LHCN-M2 (cell line): ENCODE data around the gene ZNF784. TPM values are rescaled to one million over a fixed set of nuclear protein-coding genes. Genes with fewer than 3 reads are reported as not detected.

ENCODE experiments used
- DNase-seq: peaks from one replicate; pipeline ENCODE4 v3.0.0-alpha.2; 2012; ENCODE audit warnings: low read depth
- total RNA-seq: library from RNA; depleted of rRNA; stranded (reverse); fragments of >200 nt; gene quantifications from 2 replicates; pipeline ENCODE4 v1.2.3, GENCODE V29; 2014

Gene ZNF784
- total RNA-seq, 1 experiment from 2014 or later = 5.5 TPM

DNA sequence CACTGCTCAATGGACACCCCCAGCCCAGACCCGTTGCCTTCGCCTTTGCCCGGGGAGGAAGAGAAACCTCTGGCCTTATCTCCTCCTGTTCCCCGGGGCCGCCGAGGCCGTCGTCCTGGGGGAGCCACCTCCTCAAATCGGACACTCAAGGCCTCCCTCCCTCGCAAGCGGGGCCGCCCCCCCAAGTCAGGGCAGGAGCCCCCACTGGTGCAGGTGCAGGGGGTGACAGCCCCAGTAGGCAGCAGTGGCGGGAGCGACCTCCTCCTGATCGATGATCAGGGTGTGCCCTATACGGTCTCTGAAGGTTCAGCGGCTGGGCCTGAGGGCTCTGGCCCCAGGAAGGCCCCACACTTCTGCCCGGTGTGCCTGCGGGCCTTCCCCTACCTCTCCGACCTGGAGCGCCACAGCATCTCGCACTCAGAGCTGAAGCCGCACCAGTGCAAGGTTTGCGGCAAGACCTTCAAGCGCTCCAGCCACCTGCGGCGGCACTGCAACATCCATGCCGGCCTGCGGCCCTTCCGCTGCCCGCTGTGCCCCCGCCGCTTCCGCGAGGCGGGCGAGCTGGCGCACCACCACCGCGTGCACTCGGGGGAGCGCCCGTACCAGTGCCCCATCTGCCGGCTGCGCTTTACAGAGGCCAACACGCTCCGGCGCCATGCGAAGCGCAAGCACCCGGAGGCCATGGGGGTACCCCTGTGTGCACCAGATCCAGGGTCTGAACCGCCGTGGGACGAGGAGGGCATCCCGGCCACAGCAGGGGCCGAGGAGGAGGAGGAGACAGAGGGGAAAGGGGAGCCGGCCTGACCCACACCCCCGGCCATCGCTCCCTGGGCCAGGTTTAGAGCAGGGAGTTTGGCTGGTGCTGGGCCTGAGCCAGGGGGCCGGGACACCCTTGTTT, 22.0 kb downstream of the ZNF784 start:
- no peak for DNase-seq

DNA sequence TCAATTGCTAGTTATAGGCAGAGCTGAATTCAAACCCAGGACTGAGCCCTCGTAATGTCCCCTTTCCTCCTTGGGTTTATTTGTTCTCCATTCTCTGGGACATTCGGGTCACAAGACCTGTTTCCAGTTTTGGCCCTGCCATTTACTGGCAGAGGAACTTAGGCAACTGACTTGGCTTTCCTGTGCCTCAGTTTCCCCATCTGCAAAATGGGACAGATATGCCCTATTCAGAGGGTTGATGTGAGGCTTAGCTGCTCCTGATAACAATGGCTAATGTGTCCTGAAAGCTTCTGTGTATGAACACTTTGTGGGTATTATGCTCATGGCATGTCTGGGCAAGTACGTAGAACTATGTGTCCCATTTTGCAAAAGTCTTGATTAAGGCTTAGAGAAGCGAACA, 23.3 kb downstream of the ZNF784 start:
- DNase-seq = no peak

DNA sequence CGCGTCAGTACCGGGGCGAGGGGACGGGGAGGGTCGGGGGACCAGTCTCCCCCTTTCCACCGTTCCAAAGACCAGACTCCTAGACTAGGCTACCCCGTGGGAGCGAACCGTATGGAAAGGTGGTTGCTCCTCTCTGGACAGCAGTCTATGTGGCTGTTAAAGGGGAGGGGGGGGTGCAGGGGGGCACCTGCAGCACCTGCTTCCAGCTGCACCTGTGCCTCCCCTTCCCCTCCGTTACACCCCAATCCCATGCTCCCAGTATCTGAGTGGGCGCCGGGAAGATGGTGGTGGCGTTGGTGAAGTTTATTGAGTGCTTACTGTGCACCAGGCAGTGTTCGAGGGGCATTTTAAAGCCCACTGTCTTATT, 23.7 kb downstream of the ZNF784 start:
- DNase-seq = no peak

DNA sequence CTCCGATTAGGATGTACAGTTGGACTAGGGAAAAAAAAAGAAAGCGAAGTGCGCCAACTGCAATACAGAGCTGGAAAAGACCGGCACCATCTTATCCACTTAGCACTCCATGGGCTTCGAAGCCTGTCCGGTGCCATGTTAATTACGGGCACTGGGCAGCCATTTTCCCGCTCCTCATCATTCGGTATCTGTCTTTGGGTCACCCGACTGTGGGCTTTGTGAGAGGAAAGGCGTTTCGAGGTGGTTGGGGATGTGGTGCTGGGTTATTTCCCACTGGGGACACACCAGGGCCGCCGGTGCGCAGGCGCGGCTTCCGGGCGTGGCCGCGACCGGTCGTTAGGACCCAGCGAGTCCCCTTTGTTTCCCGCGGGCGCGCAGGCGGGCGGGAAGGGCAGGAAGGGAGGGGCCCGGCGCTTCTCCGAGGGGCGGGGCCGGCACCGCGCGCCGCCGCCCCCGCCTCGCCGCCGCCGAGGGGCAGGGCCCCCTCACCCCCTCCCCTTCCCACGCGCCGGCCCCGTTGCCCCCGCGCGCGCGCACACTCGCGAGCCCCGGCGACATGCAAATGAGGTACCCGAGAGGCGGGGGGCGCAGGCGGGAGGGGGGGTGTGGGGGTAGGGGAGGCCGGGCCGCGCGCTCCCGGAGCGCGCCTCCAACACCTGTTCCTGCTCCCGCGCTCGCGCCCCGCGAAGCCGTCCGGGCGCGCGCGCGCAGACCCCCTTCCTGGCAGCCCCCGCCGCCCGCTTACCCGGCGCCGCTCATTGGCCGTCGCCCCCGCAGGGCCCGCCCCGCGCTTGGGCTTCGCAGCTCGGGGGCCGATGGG, 24.3 kb downstream of the ZNF784 start, which contains the start of gene ZNF524:
TSS of gene ZNF524 (plus strand) at position 447 of the 820 bp plus-strand sequence. CDS start 1,825 bp downstream, outside the sequence.
- DNase-seq = peak; percentile 85

- DNase-seq = peak; percentile 98
These were observed 24.9 kb downstream of the ZNF784 start, which contains the start of gene FIZ1 for GRCh38 chr19:55599468-55599841. FIZ1 (minus strand) TSS chr19:55599517; CDS start chr19:55597865, 1,652 bp downstream.

DNA sequence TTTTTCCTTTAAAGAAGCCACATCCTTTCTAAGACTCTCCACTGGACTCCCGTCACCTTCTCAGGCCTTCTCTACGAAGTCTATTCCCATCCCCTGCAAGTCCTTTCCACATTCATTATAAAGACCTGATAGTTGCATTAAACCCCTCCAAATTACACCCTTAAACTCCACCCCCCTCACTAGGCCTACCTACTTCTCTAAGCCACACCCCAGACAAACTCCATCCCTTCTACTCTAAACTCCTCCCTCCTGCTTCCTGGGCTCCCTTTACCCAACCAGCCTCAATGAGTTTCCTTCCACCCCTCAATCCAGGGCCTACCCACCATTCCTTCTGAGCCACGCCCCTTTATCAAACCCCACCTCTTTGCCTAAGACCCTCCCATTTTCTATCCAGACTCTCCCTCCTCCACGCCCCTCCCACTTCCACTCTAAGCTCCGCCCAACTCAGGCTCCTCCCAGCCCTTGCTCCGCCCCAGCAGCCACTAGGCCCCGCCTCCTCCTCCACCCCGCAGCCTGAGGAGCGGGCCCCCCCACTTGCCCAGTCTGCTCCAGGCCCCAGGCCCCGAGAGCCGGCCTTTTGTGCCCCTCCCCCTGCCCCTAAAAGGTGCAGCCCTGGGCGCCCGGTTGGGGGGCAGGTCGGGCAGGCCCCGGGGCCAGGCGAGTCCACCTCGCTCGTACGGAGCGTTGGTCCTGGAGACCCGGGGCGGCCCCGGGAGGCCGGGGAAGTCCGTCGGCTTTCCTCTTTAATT, 25.5 kb downstream of the ZNF784 start:
- DNase-seq = peak; percentile 92

- no peak for DNase-seq
These were observed 26.3 kb downstream of the ZNF784 start for GRCh38 chr19:55598034-55598433.

- DNase-seq = no peak
These were observed 26.9 kb downstream of the ZNF784 start for GRCh38 chr19:55597501-55597921.

- DNase-seq = no peak
These were observed 28.1 kb downstream of the ZNF784 start for GRCh38 chr19:55596304-55596703.

GRCh38 chr19:55594996-55595545, 29.3 kb downstream of the ZNF784 start:
- DNase-seq = no peak

- DNase-seq = no peak
These were observed 31.1 kb downstream of the ZNF784 start for GRCh38 chr19:55593096-55593772.

GRCh38 chr19:55592391-55593090, 31.8 kb downstream of the ZNF784 start:
- DNase-seq = no peak

GRCh38 chr19:55591555-55591954, 32.8 kb downstream of the ZNF784 start:
- no peak for DNase-seq

DNA sequence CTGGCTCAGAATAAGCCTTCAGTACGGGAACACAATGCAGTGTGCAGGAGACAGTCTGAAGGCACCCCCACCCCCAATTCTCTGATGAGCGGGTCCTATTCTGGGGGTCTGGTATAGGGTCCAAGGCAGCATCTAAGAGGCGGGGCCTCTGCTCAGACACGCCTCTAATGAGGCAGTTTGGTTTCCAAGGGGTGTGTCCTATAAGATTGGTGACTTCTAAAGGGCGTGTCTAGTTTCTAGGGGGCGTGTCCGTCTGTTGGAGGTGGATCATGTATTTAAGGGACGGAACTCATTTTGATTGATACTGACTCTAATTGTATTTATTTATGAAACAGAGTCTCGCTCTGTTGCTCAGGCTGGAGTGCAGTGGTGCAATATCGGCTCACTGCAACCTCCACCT, 33.7 kb downstream of the ZNF784 start:
- no peak for DNase-seq

GRCh38 chr19:55590109-55590508, 34.3 kb downstream of the ZNF784 start:
- DNase-seq = no peak

DNA sequence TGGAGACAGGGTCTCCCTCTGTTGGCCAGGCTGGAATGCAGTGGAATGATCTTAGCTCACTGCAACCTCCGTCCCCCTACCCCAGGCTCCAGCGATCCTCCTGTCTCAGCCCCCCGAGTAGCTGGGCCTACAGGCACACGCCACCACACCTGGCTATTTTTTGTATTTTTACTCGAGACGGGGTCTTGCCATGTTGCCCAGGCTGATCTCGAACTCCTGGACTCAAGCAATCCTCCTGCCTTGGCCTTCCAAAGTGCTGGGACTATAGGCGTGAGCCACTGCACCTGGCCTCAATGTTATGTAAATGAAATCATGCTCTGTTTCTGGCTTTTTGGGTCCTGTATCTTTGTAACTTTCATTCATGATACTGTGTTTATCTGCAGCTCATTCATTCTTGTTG, 35.6 kb downstream of the ZNF784 start:
- no peak for DNase-seq

DNA sequence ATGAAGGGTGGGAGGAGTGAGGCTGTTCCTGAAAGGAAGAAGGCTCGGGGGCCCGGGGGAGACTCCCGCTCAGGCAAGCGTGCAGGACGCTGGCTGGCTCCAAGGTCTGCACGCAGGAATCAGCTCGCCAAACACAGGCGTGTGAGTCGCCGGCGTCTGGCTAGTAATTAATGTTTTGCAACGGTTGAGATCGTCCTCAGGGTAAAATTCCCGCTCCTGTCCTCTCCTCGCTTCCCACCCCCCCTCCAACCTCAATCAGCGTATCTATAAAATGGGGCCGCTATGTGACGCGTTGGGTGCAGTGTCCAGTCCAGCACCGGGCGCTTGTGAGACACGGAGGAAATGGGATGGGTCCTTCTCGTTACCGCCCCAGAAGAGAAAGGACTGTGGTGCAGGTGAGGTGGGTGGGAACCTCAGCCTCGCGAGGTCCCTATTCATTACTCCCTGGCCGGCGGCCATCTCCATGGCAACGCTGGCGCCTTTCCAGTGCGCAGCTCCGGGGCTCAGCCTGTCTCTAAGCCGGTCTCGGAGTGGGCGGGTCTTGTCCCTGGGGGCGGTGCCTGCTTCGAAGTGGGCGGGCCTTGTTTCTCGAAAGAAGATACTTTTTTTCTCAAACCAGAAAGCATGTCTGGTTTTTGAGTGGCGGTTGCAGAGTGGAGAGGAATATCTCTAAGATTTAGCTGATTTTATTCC, 37.2 kb downstream of the ZNF784 start:
- DNase-seq = peak; percentile 80

GRCh38 chr19:55585658-55586339, 38.6 kb downstream of the ZNF784 start:
- DNase-seq = peak; percentile 39

- DNase-seq = no peak
These were observed 39.5 kb downstream of the ZNF784 start for GRCh38 chr19:55584871-55585270.
